H54 (cell line): ENCODE data around the gene POLR2H.

Experiments
- DNase-seq: peaks from one replicate; pipeline ENCODE4 v3.0.0; 2011; ENCODE audit warnings: low spot score, mixed read lengths; ENCODE audit not compliant: insufficient read length
- FAIRE-seq: peaks from 3 replicates; lab custom pipeline; 2011; peaks lifted over from hg19 to GRCh38; lab: Jason Lieb, UNC
- POLR2A ChIP-seq: IDR thresholded peaks from 2 replicates; pipeline ENCODE4 v1.6.1; 2011; ENCODE audit warnings: low read depth, mild to moderate bottlenecking, low read length

POLR2H gene

DNA sequence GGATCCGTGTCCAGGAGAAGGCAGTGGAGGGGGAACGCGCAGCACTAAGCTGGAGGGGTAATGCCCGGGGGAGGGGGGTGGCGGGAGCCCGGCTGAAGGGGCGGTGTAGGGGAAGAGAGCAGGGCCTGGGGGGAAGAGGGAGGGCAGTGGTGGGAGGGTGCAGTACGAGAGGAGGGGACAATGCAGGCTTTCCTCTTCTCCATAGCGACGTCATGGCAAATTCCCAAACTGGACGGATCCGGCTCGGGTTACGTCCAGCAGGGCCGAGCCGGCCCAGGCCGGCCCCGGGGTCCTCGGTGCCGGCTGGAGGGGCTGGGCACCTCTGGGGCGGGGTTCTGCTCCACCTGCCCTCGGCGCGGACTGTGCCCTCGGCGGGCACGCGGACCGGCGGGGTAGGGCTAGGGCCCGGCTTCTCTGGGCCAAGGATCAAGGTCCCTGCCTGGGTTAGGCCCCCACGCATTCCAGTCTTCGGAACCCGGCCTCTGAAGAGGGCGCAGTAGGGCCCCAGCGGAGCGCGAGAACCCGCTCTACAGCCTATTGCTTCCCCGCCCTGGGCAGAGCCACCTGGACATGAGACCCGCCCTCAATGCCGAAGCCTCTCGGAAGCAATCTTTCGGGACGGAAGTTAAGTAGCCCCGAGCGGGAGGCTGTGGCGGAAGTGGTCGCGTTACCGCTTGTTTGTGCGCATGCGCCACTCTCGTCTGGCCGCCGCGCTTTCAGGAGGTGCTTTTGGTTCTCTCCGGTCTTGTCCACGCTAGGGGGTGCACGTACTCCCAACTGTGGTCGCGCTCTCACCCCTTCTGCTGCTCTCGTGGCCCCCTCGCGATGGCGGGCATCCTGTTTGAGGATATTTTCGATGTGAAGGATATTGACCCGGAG, 1.4 kb downstream of the POLR2H start:
- TF ChIP-seq POLR2A: peak; percentile 67
- peak; percentile 96 for DNase-seq
- peak; percentile 93 for FAIRE-seq

DNA sequence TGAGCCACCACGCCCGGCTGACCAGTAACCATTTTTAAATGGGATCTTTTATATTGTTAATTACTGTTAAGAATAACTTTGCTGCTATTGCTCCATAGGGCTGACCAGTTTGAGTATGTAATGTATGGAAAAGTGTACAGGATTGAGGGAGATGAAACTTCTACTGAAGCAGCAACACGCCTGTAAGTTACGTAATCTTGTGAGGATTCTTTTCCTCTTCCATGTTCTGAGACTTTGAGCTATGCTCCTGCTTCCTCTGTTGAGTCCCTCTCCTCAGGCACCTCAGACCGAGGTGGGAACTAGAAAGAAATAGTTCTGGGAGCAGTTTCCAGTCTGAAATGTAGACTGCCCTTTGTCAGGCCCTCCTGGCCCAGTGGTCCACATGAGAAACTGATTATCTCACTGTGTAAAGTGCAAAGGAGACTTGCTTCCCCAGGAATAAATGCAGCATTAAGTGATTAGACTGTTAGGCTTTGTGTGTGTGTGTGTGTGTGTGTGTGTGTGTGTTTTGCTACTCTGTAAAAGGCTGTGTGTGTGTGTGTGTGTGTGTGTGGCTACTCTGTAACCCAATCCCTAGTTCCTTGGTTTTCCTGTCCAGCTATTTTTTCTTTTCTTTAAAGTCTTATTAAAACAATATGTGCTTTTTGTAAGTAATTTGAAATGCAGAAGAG, 5.2 kb downstream of the POLR2H start:
- TF ChIP-seq POLR2A: no peak
- FAIRE-seq (no peak), DNase-seq (no peak)

DNA sequence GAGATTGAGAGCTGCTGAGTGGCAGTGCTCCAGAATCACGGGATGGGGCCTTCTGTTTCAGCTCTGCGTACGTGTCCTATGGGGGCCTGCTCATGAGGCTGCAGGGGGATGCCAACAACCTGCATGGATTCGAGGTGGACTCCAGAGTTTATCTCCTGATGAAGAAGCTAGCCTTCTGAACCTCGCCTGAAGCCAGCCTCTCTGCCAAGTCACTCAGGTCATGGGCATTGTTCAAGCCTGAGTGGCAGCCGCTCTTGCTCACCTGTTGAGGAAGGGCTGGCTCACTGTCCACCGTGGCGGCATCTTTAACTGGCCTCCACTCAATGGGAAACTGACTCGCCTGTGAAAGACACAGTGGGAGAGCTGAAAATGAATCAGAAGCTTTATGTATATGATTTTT, 6.6 kb downstream of the POLR2H start:
- no peak for TF ChIP-seq POLR2A
- DNase-seq (no peak), FAIRE-seq (no peak)

DNA sequence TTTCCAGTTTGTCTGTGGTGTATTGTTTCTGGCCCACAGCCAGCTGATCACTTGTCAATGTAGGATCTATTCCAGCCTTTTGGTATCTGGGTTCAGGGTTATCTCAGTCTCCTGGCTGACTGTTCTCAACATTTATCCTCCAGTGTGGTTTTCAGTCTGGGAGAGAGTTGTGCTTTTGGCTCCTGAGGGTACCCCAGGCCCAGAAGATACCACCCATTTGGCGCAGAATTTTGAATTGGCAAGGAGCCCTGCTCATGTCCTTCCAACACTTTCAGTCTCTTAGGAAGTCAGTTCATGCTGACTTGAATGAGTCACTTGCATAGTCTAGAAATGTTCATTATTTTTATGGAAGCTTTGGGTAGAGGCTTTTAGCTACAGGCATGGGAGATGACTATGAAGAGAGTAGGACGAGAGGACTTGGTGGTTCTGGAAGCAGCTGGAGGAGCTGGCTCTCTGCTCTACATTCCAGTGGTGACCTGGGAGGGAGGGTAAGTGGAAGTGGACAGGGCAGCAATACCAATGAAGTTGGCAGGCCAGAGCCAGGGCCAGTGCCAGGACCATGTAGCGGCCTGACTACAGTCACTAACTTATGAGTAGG, 7.2 kb downstream of the POLR2H start:
- TF ChIP-seq POLR2A: no peak
- peak; percentile 47 for DNase-seq
- FAIRE-seq: no peak

DNA sequence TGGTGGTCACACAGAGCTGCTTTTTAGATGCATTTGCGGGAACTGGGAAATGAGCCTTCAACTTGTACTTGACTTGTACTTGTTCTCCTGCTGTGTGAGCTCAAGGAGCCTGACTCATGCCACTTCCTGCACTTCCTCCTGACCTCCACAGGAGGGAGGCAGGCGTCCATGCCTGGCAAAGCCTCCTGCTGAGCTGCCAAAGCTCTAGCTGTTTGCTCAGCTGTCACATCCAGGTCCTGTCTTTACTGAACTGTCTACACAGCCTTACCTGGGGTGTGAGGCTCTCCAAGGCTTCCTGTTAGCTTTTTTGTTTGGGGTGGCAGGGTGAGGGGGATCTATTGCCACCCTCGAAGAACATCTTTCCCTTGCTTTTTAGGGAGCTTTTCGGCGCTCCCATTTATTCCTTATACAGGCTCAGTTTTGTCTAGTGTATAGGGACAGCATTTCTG, 10.1 kb downstream of the POLR2H start:
- DNase-seq: peak; percentile 98
- no peak for TF ChIP-seq POLR2A
- FAIRE-seq: peak; percentile 97

DNA sequence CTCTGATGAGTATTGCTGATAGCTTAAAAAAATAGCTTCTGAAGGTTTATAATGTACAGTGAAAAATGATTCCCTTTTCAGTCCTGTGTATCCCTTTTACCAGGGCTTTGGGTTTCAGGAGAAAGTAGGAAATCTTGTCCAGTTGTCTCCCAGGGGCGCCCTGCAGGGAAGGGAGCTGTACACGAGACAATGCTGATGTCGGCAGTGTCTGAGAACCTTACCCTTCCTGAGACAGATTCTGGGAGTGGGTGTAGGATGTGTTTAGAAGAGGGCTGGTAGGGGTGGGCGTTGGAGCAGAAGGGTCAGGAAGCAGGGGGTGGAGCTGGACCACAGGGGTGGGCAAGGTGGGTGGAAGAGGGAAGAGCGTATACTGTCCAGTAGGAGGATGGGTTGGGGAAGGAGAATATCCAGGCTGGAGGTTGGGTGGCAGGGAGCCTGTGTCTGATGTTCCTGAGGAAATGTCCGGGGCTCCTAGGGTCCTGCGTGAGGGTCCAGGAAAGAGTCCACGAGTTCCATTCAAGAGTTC, 10.8 kb downstream of the POLR2H start:
- no peak for FAIRE-seq
- no peak for TF ChIP-seq POLR2A
- no peak for DNase-seq

DNA sequence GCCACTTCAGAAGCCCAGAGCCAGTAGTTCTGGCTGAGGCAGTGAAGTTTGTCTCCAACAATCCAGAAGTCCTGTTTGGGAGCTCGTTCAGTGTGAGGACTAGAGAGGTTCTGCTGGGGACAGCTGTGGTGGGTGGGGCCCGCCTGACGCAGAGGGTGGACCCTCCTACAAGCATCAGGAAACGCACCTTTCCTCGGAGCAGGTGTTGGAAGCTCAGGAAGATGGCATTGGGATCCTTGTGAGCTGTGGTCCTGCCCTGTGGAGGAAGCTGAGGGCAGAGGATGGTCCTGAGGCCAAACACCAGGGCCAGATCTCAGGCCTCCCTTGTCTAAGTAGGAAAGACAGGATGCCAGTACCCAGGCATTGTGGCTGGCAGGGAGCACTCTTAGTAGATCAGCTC, 11.4 kb downstream of the POLR2H start:
- no peak for TF ChIP-seq POLR2A
- DNase-seq (no peak), FAIRE-seq (no peak)

DNA sequence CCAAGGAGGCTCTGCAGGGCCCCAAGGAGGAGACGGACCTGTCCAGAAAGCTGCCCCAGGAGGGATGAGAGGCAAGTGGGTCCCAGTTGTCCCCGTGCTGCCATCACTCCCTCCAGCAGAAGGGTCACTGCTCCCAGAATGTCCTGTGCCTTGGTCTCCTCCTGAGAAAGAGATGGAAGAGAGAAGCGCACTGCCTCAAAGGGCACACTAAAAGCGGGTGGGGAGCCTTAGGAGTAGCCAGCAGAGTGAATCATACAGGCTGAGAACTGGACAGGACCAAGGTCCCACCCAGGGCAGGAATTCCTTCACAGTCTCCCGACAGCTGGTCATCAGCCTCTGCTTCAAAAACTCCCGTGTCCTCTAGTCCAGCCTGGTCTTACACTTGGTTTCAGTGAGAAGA, 11.9 kb downstream of the POLR2H start:
- FAIRE-seq (peak; percentile 72), DNase-seq (peak; percentile 87)
- TF ChIP-seq POLR2A: no peak

DNA sequence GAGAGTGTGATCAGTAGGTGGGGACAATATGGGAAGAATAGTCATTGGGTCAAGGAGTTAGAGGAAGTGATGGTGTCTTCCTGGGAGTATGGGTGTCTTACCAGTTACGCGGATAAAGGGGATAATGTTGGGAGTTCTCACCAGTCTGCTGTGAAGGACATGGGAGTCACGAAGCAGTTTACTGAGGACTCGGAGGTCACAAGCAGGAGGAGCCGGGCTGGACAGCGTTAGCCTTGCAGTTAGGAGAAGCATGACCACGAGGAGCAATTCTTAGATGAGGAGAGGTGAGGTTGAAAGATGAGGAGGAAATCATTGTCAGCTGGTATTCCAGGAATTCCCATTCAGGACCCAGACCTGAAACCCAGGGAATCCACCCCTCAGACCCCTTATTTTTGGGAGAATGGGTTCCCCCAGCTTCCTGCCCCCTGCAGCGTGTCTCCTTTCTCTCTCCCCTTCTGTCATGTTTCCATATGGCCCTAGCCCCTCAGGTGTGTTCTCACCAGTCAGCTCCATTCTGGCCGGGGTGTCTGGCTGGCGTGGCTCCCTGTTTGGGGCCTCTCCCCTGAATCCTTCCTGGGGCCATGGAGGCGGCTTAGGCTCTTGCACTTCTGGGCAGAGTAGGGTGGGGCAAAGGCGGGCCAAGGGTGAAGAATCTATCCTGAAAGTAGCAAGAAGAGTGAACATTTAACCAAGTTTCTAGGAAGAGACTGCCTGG, 14.4 kb downstream of the POLR2H start:
- FAIRE-seq (no peak), DNase-seq (no peak)

DNA sequence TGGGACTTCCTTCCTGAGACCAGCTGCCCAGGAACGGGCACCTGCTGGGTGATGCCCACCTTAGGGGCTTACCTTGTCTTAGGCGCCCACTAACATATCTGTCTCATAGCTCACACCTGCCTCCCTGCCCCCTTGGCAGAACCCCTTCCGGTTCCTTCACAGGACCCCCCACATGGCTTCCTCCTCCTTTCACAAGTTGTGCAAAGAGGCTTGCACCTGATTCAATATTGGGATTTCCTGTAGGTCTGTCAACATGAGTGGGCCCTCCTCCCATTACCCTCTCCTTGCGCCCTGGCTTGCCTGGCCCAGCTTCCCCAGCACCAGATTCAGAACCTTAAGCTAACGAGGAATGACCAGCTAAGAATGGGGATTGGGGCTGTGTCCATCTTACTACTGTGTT, 15.9 kb downstream of the POLR2H start:
- FAIRE-seq: no peak
- no peak for DNase-seq
- TF ChIP-seq POLR2A: no peak

More for the DNA sequence above, 14.4 kb downstream of the POLR2H start:
- TF ChIP-seq POLR2A: no peak

DNA sequence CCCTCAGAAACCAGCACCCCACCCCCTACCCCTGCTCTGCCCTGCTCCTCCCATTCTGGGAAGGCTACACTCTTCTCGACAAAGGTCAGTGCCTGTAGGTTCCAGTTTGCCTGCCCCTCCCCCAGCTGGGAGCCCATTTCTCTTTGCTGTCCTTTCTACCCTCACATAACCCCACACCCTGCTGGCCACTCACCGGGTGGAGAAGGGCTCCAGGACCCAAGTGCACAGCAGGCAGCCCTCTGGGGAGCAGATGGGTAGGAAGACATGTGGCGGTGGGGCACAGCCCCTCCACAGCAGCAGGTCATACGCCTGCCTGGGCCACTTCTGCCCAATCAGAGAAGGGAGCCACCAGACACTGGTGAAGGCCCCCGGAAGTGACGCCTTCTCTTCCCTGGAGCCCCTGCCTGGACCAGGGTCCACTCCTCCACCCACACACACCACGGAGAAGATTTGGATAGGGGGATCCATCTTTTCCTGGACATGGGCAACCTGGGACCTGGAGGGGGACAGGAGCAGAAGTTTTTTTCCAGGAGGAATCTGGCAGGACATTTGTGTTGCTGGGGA, 16.5 kb downstream of the POLR2H start, which contains the start of gene THPO:
THPO (minus strand) TSS at position 326 of the 564 bp plus-strand sequence. CDS start 1,948 bp downstream, outside the sequence.
- DNase-seq (no peak), FAIRE-seq (no peak)
- TF ChIP-seq POLR2A: no peak

DNA sequence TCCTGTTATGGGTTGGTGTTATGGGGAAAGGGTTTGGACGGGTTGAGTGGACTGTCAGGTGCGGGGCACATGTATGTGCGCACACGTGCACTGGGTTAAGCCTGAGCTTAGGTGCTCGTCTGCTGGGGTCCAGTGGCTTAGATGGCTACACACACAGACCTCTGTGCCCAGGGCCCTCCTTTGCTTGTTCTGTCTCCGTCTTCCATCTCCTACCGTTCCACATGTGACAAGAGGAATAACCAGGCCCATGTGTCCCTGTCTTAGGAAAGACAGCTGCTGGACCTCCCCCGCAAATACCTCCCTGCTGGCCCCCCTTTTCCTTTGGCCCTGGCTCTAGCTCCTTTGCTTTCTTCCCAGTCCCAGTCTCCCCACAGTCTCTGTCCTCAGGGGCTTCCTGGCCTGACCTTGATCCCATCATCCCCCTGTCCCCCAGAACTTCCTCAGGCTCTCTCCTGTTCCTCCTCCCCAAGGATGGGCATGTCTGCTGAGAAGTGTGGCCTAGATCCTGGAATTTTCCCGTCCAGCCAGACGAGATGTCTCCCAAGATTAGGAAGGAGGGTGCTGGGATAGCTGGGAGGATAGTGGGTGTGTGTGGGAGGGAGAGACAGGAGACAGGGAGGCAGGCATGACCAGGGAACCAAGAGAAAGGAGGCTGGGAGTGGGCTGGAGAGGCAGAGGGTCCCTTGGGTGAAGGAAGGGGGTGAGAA, 17.3 kb downstream of the POLR2H start:
- FAIRE-seq (no peak), DNase-seq (no peak)
- TF ChIP-seq POLR2A: no peak
